GM19452 (cell line): ENCODE results near the gene TBCA.

Source experiments
- ATAC-seq: cut with Tn5 transposase; IDR thresholded peaks from one replicate; pipeline ENCODE4 v1.9.1; 2021; ENCODE audit not compliant: unreplicated experiment

TBCA gene

GRCh38 chr5:77643654-77644370 is 132.3 kb downstream of the TBCA start:
- no peak for ATAC-seq

GRCh38 chr5:77642738-77643653 is 133.1 kb downstream of the TBCA start:
- ATAC-seq = no peak

GRCh38 chr5:77641963-77642737 is 134.0 kb downstream of the TBCA start:
- no peak for ATAC-seq

- ATAC-seq = no peak
Measured at GRCh38 chr5:77641397-77641943, 134.7 kb downstream of the TBCA start.
